Measurements from ENCODE around the gene NISCH. TPM values are rescaled to one million over a fixed set of nuclear protein-coding genes. Genes with fewer than 3 reads are reported as not detected.

The NISCH gene
- total and polyA plus RNA-seq, 2 of the 8 experiments (the other 6 are each of a cell fraction or from before 2014, with no cell fraction given) = 71.2 to 71.9 TPM

GRCh38 chr3:52509753-52510328 is 54.4 kb downstream of the NISCH start:
- TF ChIP-seq MAX (IDR thresholded peaks at IDR 0.05) (no peak), RAD21 (IDR thresholded peaks at IDR 0.05 in 1 of 2, conservative IDR thresholded peaks at IDR 0.05 in 1 of 2; ENCODE audit: low read depth in 2 of 2, low read length in 2 of 2) (0 out of 4 replicates have a peak, but pooled peaks of 1 of the 2 experiments have one; percentile 22), CTCF (IDR thresholded peaks at IDR 0.05; ENCODE audit: control extremely low read depth in 1 of 3, insufficient read depth in 1 of 3, low read depth in 1 of 3, low read length in 3 of 3) (peak in 1 of 3 experiments; percentile 12; a peak in 1 of 4 replicates)

More at GRCh38 chr3:52509753-52510328, 54.4 kb downstream of the NISCH start:
- H3K27me3 ChIP-seq (replicated peaks in 1 of 4; ENCODE audit: control insufficient read depth in 3 of 4, extremely low read depth in 1 of 4, insufficient read depth in 3 of 4, low read length in 3 of 4) = no peaks in the 10 kb centered on the region
- no peak overlapping the region for H2BK12ac ChIP-seq (ENCODE audit: low read depth, low read length)
- no peaks in the 10 kb centered on the region for H4K20me1 ChIP-seq (replicated peaks in 1 of 2; ENCODE audit: control insufficient read depth in 1 of 2, insufficient read depth in 2 of 2, low read length in 2 of 2)
- peaks cover 0 to 4% (median 0%) of the 10 kb centered on the region in 4 experiments; a peak in 1 of 7 replicates for H3K4me1 ChIP-seq (replicated peaks in 1 of 4; ENCODE audit: control insufficient read depth in 3 of 4, insufficient read depth in 4 of 4, low read length in 3 of 4)
- H3K79me1 ChIP-seq (ENCODE audit: low read depth, low read length) = no peaks in the 10 kb centered on the region
- H2BK20ac ChIP-seq (ENCODE audit: low read length) = no peak overlapping the region
- H3K23ac ChIP-seq (ENCODE audit: insufficient read length) = no peak overlapping the region
- H2BK120ac ChIP-seq (replicated peaks; ENCODE audit: low read depth, low read length) = no peak overlapping the region
- FAIRE-seq = no peak
- CTCF ChIA-PET (ENCODE audit: partially characterized antibody) = interaction anchor here (1.0 to 3.5 kb wide), 4 partner anchors 8 to 291 kb away, joined by 3 to 10 read pairs (median 3); no protein-coding TSS in a partner anchor
- H3K4me2 ChIP-seq (ENCODE audit: insufficient read depth in 1 of 2, low read depth in 2 of 2, low read length in 2 of 2) = no peak overlapping the region
- no peak overlapping the region for H3K9ac ChIP-seq (replicated peaks in 1 of 4; ENCODE audit: extremely low read depth in 1 of 4, low read depth in 3 of 4, low read length in 3 of 4)
- no peaks in the 10 kb centered on the region for H3K36me3 ChIP-seq (ENCODE audit: control insufficient read depth in 2 of 4, insufficient read depth in 4 of 4, low read length in 3 of 4)
- no peaks in the 10 kb centered on the region for H3K23me2 ChIP-seq (ENCODE audit: low read depth, low read length)
- H3K18ac ChIP-seq (ENCODE audit: extremely low read depth, low read length) = no peak overlapping the region
- no peak overlapping the region for H2AK5ac ChIP-seq (ENCODE audit: low read depth, low read length)
- no peak overlapping the region for H3K4ac ChIP-seq (replicated peaks; ENCODE audit: insufficient read length, low read depth, low read length)
- H3K27ac ChIP-seq (ENCODE audit: low read depth, low read length) = no peak overlapping the region
- H3K9me3 ChIP-seq (ENCODE audit: insufficient read depth in 2 of 2, low read depth in 1 of 2, low read length in 1 of 2) = no peaks in the 10 kb centered on the region
- no peaks in the 10 kb centered on the region for H3K79me2 ChIP-seq (ENCODE audit: control insufficient read depth in 1 of 2, insufficient read depth in 2 of 2, low read length in 2 of 2)
- no peak overlapping the region for H4K5ac ChIP-seq (ENCODE audit: insufficient read length, low read depth, low read length)
- POLR2A ChIA-PET (ENCODE audit: partially characterized antibody) = interaction anchor here (1.8 to 4.1 kb wide), 2 partner anchors 12 to 14 kb away, joined by 4 to 16 read pairs; no protein-coding TSS in a partner anchor
- WGBS, 2 experiments (ENCODE audit: extremely low coverage in 1 of 2, insufficient coverage in 1 of 2, insufficient read length in 1 of 2, insufficient replicate concordance in 2 of 2, low coverage in 1 of 2, low lambda C conversion rate in 2 of 2, missing lambda C conversion rate in 1 of 2) = 85% methylated on average over 12 of the region's 12 CpGs; no CpG with 5 or more reads in 1 of the 2 experiments
- H4K8ac ChIP-seq (ENCODE audit: extremely low read depth, insufficient read depth, low read length) = no peak overlapping the region
- no peak overlapping the region for H4K91ac ChIP-seq (replicated peaks; ENCODE audit: insufficient read length, low read length)
- H3K56ac ChIP-seq (replicated peaks; ENCODE audit: insufficient read length, low read depth, low read length) = no peak overlapping the region
- no peak overlapping the region for H2AFZ ChIP-seq (ENCODE audit: low read length)
- H2BK15ac ChIP-seq (ENCODE audit: low read length) = no peak overlapping the region
- no peak overlapping the region for H3K14ac ChIP-seq (ENCODE audit: insufficient read length)
- DNase-seq (ENCODE audit: low read depth in 1 of 2, low spot score in 2 of 2) = no peak
- no peak overlapping the region for H3K4me3 ChIP-seq (ENCODE audit: extremely low read depth in 1 of 4, insufficient read depth in 2 of 4, low read depth in 3 of 4, low read length in 4 of 4)
- H2BK5ac ChIP-seq (ENCODE audit: low read depth, low read length) = no peak overlapping the region

Measured in H1 (cell line).